NCI-H2227 (cell line): Measurements from ENCODE around the gene TREML4.

Source experiments
- DNase-seq: peaks from one replicate; lab custom pipeline; 2025; ENCODE audit not compliant: unreplicated experiment; lab: John Stamatoyannopoulos, UW

TREML4 gene

DNA sequence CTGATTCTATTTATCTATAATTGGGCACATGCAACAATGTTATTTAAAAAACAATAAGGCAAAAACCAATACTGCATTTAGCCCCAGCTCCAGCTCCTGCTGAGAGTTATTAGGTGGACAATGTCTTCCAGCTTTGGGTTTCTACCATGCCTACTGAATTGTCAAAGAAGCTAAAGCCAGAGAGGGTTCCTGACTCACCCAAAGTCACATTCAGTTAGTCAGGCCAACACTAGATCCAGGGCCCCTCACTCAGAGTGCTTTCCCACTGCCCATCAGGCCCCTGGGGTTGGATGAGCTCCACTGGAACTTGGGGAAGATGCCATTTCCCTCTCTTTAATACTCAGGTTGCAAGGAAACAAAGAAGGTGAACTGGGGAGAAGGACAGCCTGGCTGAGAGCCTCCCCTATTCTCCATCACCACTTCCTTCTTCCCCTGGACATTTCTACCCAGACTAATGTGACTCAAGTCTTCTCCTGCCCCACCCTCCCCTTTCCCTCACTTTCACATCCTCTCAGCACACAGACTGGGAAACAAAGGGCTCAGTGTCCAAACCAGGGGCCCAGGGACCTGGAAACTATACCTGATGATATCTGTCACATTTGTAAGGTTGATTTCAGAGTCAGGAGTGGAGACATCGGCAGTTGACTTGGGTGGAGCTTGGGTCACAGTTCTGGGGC is 52.4 kb downstream of the TREML4 start:
- no peak for DNase-seq

DNA sequence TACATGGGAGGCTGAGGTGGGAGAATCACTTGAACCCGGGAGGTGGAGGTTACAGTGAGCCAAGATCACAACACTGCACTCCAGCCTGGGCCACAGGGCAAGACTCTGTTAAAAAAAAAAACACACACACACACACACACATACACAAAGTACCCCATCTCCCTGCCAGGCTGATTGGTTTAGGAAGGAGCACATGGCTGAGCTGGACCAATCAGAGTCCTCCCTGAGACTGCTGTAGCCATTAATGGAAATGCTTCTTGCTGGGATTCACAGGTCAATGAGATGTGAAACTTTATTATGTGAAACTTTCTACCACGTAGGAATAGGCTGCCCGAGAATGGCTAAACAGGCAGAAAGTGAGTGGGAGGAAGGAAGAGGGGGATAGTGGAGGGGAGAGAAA is 55.5 kb downstream of the TREML4 start:
- DNase-seq: no peak

DNA sequence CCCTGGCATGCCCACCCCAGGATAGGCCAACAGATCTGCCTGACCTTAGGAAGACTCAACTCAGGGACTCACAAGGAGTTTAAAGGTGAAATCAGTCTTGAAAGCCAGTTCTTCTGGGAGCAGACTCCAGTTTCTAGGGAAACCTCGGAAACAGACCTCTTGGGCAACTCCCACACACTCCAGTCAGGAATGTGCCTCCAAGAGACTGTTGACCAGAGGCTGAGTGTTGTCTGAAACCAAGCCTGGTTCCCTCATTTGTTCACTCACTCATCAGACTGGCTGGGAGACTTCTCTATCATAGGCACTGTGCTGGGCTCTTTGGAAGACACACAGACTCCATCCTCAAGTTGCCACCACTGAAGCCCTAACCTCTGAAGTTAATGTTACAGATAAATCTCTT is 56.6 kb downstream of the TREML4 start:
- DNase-seq: no peak

DNA sequence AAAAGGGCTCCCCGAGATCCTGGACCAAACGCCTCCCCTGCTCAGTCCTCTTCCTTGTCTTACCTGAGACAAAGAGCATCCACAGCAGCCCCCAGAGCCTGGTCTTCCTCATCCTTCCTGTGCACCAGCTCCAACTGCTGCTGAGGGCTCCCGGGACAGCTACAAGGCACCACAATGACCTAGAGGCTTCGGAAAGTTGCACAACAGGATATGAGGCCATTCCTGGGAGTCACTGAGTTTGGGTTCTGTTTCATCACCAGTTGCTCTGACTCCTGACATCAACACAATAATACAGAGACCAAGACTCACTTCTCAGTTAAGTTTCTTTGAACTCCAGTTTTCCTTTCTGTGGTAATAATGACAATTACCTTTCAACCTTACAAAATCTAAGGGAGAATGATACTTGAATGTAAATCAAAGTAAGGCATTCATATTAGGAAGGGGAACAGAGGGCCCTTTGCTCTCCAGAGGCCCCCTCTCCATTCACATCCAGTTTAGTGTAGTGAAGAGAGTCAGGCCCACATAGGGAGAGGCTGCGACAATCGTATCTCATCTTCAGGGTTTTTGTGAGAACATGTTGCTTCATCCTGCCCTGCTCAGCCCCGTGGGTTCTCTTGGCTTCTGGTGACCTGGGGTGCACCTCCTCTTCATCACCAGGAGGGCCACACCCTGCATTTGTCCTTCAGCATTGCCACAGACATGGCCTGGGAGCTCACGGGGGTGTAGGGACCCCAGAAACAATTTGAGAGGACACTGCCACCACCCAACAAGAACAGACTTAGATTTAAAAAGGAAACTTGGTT is 58.6 kb downstream of the TREML4 start, which contains the start of gene TREM1:
TSS of gene TREM1 (minus strand) at position 139 of the 803 bp plus-strand sequence. CDS start at position 112, 27 bp downstream.
- no peak for DNase-seq

GRCh38 chr6:41288030-41288753 is 60.0 kb downstream of the TREML4 start:
- peak; percentile 66 for DNase-seq
